ENCODE measurements around the gene MSRB3. TPM values are rescaled to one million over a fixed set of nuclear protein-coding genes. Genes with fewer than 3 reads are reported as not detected.

Gene MSRB3
- total RNA-seq, 1 experiment from 2014 or later = 1.1 TPM

DNA sequence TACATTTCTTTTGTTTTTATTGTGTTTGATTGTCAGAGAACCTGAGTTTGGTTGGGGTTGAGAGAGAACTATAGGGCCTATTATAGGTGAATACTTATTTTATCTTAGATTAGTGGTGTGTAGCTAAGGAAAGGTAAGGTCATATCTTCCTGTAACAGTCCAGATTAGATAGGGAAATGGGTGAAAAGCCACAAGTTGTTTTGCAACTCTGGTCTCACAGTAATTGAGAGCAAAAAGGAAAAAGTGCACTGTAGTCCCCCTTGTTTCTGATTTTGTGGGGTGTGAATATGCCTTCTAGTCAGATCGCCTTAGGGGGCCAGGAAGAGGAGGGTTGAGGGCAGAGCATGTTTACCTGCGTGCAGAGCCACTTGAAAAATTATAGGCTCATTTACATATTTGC lies 8.9 kb downstream of the MSRB3 start:
- Mint-ChIP-seq H3K4me3 (no peak overlapping the region), H3K4me1 (no peaks in the 10 kb centered on the region), H3K27ac (no peak overlapping the region), H3K27me3 (ENCODE audit: low read depth) (no peaks in the 10 kb centered on the region), H3K9me3 (no peaks in the 10 kb centered on the region), H3K36me3 (ENCODE audit: insufficient read depth in 1 of 3, low read depth in 3 of 3) (no peaks in the 10 kb centered on the region)
- Histone ChIP-seq H3K23ac (ENCODE audit: insufficient read length, low read depth, low read length) (no peak overlapping the region), H2BK120ac (ENCODE audit: low read depth, low read length, poor library complexity, severe bottlenecking) (no peak overlapping the region), H3K9me3 (ENCODE audit: control insufficient read depth, low read depth, low read length) (no peaks in the 10 kb centered on the region), H2AFZ (ENCODE audit: low read length) (no peak overlapping the region), H3K56ac (ENCODE audit: insufficient read length, low read depth, low read length) (no peak overlapping the region), H4K20me1 (ENCODE audit: control insufficient read depth, insufficient read depth, insufficient read length) (no peaks in the 10 kb centered on the region), H2AK5ac (ENCODE audit: insufficient read length, low read length) (no peak overlapping the region), H2BK12ac (ENCODE audit: insufficient read length, low read depth, low read length) (no peak overlapping the region), H3K23me2 (ENCODE audit: insufficient read length, low read depth, low read length, poor library complexity, severe bottlenecking) (no peaks in the 10 kb centered on the region), H3K14ac (ENCODE audit: insufficient read depth, low read length) (no peak overlapping the region), H2BK5ac (ENCODE audit: insufficient read length, low read length) (no peak overlapping the region), H3K9ac (ENCODE audit: extremely low read depth, insufficient read length, low read length) (no peak overlapping the region), H3K27me3 (ENCODE audit: insufficient read depth, low read length) (no peaks in the 10 kb centered on the region), H4K91ac (ENCODE audit: insufficient read length, low read depth, low read length) (no peak overlapping the region), H4K8ac (replicated peaks; ENCODE audit: insufficient read length, low read depth, low read length) (no peak overlapping the region), H3K79me1 (ENCODE audit: insufficient read depth, low read depth, low read length, poor library complexity, severe bottlenecking) (no peaks in the 10 kb centered on the region), H2BK20ac (ENCODE audit: low read depth, low read length, poor library complexity, severe bottlenecking) (no peak overlapping the region), H3K79me2 (ENCODE audit: insufficient read depth, low read length) (no peaks in the 10 kb centered on the region), H3K4me1 (ENCODE audit: insufficient read depth, low read length) (no peaks in the 10 kb centered on the region), H3K4me2 (ENCODE audit: insufficient read depth, insufficient read length, low read length) (no peak overlapping the region), H2BK15ac (ENCODE audit: low read depth, low read length) (no peak overlapping the region), H3K27ac (ENCODE audit: insufficient read length, low read depth, low read length) (no peak overlapping the region), H3K18ac (ENCODE audit: insufficient read length, low read depth, low read length) (no peak overlapping the region), H4K5ac (ENCODE audit: insufficient read length, low read depth, low read length) (no peak overlapping the region), H3K4ac (ENCODE audit: low read depth, low read length) (no peak overlapping the region), H3T11ph (ENCODE audit: low read length) (no peak overlapping the region)
- WGBS (ENCODE audit: extremely low coverage, insufficient read length, low lambda C conversion rate) = no CpG with 5 or more reads among the region's 2 CpGs
- DNase-seq = no peak
- TF ChIP-seq CTCF (conservative IDR thresholded peaks at IDR 0.05) = no peak
